Measurements from ENCODE around the gene GALNT17.
"Not testable (repeated sequence)": the region's sequence is repeated elsewhere in the genome, so short reads cannot be mapped to it uniquely, and the experiment has no call there.

The GALNT17 gene

DNA sequence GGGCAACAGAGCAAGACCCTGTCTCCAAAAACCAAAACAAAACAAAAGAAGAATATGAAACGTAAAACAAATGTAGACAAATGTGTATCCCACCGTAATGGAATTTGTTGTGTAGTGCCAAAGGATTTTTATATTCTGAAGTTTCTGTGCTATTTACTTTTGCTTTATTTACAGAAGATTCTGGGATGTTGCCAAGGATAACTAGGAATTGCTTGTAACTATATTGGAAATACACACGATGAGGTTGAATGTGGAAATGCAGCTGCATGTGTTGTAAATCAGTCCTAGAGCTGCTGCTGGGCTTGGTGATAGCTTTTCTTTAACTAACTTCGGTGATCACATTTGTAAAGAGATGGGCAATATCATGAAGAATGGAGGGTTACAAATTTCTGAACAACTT lies 39.5 kb downstream of the GALNT17 start:
- DNase-seq, result no peak

- DNase-seq, result no peak
Measured at GRCh38 chr7:71173955-71174354, 42.0 kb downstream of the GALNT17 start.

GRCh38 chr7:71182438-71182935 lies 50.5 kb downstream of the GALNT17 start:
- no peak for DNase-seq

DNA sequence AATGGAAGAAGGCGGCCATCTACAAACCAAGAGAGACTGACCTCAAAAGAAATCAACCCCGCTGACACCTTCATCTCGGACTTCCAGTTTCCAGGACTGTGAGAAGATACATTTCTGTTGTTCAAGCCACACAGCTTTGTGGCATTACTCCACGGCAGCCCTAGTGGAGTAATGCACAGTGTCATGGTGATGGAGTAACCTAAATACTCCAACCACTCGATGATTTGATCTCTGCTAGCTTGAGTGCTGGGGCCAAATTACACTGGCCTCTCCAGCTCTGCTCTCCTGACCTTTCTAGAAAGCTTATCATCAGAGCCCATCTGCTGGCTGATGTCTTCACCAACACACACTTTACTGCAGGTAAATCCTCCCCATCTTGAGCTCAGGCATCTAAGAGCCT lies 52.2 kb downstream of the GALNT17 start:
- DNase-seq, result no peak

GRCh38 chr7:71184609-71185008 lies 52.7 kb downstream of the GALNT17 start:
- no peak for DNase-seq

GRCh38 chr7:71186535-71187057 lies 54.7 kb downstream of the GALNT17 start:
- no peak for DNase-seq

- no peak for DNase-seq
Measured at GRCh38 chr7:71191771-71192170, 59.8 kb downstream of the GALNT17 start.

DNA sequence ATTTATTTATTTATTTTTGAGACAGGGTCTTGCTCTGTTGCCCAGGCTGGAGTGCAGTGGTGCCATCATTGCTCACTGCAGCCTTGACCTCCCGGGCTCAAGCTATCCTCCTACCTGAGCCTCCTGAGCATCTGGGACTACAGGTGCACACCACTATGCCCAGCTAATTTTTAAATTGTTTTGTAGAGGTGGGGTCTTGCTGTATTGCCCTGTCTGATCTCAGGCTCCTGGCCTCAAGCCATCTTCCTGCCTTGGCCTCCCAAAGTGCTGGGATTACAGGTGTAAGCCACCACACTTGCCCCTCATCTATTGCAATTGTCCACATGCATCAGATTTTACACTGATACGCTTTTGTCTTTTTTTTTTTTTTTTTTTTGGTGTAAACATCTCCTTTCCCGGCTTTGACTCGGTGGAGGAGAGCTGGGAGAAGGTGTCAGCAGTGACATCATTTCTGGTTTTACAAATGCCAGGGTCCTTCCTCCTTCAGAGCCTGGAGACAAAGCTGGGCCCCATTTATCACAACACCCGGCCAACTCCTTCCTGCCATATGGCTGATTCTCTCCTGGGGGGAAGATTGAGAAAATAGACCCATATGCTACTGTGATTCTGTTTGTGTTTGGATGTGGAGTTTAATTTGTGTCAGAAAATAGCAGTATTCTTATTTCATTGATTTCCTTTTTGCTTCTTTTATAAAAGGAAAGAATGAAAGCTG lies 61.3 kb downstream of the GALNT17 start:
- DNase-seq, result no peak

DNA sequence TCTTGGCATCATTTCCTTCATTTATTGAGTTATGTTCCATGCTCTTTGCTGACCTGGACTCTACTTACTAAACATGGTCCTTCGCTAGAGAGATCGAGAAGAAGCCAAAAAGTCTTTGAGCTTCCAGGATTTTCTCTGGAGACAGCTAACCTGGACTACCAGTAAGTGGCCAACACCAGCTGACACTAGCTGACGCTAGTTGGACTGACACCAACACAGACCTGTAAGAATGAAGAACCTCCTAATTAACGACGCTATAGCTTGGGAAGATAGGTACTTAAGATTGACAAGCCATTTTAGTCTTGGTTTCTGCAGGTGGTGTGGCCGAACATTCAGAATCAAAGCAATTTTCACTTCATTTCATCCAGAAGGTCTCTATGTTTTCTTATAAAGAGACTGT lies 66.4 kb downstream of the GALNT17 start:
- DNase-seq, result no peak

DNA sequence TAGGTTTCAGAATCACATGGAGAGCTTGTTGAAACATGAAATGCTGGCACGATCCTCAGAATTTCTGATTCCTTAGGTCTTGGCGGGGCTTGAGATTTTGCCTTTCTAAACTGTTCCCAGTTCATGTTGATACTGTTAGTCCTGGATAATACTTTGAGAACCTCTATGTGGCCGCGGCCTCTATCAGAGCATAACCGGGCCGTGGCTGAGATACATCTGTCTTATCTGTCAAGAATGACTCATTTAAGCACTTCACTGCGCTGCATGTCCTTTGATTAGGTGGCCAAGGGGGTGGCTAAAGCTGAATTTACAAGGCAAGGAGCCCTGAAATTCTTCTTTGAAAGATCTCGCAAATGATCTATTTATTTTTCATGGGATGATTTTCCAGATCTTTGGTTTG lies 66.9 kb downstream of the GALNT17 start:
- no peak for DNase-seq

DNA sequence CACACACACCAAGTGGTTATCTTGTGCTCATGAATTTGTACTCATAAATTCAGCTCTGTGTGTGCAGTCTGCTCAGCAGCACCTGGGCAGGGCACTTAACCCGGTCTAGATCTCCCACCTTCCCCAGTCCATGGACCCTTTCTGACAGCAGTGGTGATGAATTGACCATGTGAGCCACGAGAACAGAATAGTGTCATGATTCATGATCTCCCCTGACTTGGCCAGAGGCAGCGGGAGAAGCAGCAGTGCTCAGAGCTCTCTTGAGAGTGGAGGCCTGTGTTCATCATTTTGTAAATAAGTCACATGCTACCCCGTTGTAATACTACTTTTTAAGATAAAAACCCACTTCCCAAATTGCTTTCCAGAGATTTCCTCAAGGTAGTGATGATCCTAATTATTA lies 74.2 kb downstream of the GALNT17 start:
- DNase-seq, result no peak

GRCh38 chr7:71208881-71209280 lies 76.9 kb downstream of the GALNT17 start:
- DNase-seq, result no peak

GRCh38 chr7:71209484-71209883 lies 77.5 kb downstream of the GALNT17 start:
- DNase-seq, result not testable (repeated sequence)

DNA sequence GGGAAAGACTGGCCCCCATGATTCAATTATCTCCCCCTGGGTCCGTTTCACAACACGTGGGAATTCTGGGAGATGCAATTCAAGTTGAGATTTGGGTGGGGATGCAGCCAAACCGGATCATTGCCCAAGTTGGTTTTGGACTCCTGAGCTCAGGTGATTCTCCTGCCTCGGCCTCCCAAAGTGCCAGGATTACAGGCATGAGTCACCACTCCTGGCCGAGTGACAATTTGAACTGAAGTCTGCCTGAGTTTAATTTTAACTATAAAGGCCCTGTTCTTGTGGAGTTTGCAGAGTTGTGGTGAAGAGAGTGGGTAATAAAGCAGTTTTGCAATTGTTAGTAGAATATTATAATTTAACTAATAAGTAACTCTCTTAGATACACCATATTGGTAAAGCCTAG lies 78.3 kb downstream of the GALNT17 start:
- no peak for DNase-seq

DNA sequence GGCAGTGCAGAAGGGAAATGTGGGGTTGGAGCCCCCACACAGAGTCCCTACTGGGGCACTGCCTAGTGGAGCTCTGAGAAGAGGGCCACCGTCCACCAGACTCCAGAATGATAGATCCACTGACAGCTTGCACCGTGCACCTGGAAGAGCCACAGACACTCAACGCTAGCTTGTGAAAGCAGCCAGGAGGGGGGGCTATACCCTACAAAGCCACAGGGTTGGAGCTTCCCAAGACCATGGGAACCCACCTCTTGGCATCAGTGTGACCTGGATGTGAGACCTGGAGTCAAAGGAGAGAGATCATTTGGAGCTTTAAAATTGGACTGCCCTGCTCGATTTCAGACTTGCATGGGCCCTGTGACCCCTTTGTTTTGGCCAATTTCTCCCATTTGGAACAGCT lies 80.5 kb downstream of the GALNT17 start:
- not testable (repeated sequence) for DNase-seq

GRCh38 chr7:71216211-71216610 lies 84.3 kb downstream of the GALNT17 start:
- DNase-seq, result no peak

DNA sequence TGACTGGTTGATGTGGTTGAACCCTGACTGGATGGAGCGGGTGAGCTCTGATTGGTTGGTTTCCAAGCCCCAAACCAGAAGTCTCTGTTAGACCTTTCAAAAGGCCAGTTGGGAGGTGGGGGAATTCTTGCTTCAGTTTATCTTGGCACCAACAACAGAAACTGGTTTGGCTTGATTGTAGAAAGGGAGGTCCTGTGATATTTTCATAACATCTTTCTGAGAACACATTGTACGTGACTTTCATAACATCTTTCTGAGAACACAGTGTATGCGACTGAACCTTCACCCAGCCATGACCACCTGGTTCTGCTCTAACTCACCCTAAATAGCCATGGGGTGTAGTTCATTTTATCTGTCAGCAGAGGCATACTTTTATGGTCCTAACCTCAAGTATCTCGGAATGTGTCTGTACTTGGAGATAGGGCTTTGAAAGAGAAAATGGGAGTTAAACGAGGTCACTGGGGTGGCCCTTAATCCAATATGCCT lies 88.3 kb downstream of the GALNT17 start:
- DNase-seq, result no peak

DNA sequence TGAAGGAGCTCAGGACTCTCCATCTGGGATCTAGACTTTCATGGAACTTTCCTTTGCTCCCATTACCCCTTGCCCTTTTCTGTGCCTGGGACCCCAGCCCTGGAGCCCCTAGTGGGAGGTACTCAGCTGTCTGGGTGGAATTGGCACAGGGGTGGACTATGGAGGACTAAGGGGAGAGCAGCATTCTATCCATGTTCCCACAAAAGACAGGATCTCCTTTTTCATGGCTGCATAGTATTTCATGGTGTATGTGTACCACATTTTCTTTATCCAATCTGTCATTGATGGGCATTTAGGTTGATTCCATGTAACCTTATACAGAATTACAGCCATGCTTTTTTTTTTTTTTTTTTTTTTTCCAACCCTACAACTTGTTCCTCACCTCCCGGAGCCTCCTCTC lies 89.1 kb downstream of the GALNT17 start:
- no peak for DNase-seq

DNA sequence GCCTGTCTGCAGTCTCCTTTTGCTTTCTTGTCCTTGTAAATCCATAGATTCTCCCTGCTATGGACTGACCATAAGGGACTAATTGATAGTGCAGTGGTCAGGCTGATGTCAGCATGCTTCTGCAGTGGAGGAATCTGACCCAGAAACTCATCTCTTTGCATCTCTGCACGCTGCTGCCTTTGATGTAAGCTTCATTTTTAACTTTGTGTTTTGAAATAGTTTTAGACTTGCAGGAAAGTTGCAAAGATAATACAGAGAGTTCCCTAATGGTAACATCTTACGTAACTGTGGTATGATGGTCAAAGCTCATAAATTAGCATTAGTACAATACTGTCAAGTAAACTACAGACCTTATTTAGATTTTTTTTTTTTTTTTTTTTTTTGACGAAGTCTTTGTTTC lies 89.6 kb downstream of the GALNT17 start:
- DNase-seq, result no peak

- no peak for DNase-seq
Measured at GRCh38 chr7:71227126-71227525, 95.2 kb downstream of the GALNT17 start.

- no peak for DNase-seq
Measured at GRCh38 chr7:71229148-71229547, 97.2 kb downstream of the GALNT17 start.

- no peak for DNase-seq
Measured at GRCh38 chr7:71229699-71230098, 97.8 kb downstream of the GALNT17 start.

DNA sequence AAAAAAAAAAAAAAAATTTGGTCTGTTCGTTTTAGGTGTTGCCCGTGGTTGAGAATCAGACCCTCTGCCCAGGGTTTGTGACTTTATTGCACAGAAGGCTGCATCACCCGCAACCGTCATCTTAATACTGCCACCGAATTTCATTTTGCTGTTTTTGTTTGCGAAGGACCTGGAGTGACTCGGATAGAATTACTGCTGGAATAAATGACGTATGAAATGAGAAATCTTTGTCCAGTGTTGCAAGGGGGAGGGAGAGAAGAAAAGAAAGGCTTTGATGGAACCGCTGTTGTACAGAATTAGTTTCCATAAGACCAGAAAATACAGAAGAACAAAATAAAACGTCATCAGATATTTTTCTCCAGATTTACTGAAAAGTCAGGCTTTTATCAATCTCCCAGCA lies 103.3 kb downstream of the GALNT17 start:
- no peak for DNase-seq

DNA sequence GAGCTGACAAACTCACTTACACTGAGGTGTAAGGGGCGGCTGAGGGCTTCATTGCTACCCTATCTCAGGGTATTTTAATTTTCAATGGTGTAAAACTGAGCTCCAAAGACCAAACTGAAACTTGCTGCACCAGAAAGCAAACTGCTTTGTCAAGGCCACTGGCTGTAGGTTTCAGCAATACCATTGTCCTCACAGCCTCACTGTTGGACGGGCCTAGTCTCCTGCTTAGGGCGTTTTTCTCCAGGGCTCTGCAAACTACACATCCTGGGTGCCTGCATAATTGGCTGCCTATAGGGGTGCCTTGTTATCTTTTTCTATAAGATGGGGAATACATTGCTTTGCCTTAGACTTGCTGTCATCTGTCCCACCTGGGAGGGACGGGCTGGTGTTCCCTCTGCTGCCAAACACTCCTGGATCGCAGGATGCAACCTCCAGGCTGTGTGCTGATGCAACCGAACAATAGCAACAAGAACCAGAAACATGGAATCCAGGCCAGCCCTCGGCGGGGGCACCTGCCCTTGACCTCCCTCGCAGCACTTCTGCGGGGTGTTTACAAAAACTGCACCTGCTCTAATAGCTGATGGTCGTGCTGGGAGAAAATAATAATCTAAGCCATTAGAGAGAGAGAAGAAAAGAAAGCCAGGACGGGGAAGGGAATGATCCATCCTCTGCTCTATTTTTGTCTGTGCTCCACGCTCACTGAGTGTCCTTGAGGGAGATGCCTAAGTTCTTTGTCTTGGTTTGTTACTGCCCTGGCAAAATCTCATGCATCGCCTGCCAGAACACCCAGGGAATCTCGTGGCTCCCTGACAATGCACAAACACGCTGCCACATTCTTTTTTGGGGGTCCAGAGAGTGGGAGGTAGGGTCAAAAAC lies 104.5 kb downstream of the GALNT17 start:
- no peak for DNase-seq
